Gastroesophageal sphincter (tissue), 4 donors: Measurements from ENCODE around the gene BCL2L13. TPM values are rescaled to one million over a fixed set of nuclear protein-coding genes. Genes with fewer than 3 reads are reported as not detected.

Experiments
- ATAC-seq: fragments of 150-250 bp; one replicate; pipeline ENCODE4 v1.9.1; 2016; ENCODE audit warnings: mild to moderate bottlenecking, moderate library complexity
- H3K27ac ChIP-seq, 4 donors: fragments of 200-600 bp; sonication (generic) in 3 of 4; 1 replicate in 3 of 4; 2 replicates in 1 of 4; pipeline ENCODE4 v1.5.1; 2016 to 2019
- H3K27me3 ChIP-seq: fragments of 200-600 bp; sonication (generic); one replicate; pipeline ENCODE4 v1.5.1; 2019
- H3K36me3 ChIP-seq, 2 donors: fragments of 200-600 bp; sonication (generic); one replicate each; pipeline ENCODE4 v1.5.1; 2019; ENCODE audit warnings: control low read depth in 1 of 2
- H3K4me1 ChIP-seq, 3 donors: fragments of 200-600 bp; sonication (generic); 1 replicate in 2 of 3; 2 replicates in 1 of 3; pipeline ENCODE4 v1.5.1; 2016 to 2019; ENCODE audit warnings: control low read depth in 2 of 3
- H3K4me3 ChIP-seq, 2 donors: fragments of 200-600 bp; sonication (generic); one replicate each; pipeline ENCODE4 v1.5.1; 2019; ENCODE audit warnings: mild to moderate bottlenecking in 1 of 2, moderate library complexity in 1 of 2
- H3K9me3 ChIP-seq, 3 donors: fragments of 200-600 bp; sonication (generic); one replicate each; pipeline ENCODE4 v1.5.1; 2017 to 2019; ENCODE audit warnings: control low read depth in 2 of 3
- EP300 ChIP-seq: sonication (generic); formaldehyde crosslinking; IDR thresholded peaks from one replicate; pipeline ENCODE4 v1.6.1; 2017; ENCODE audit warnings: antibody characterized with exemption, mild to moderate bottlenecking
- POLR2A ChIP-seq, 2 donors: fragments of 450-650 bp; IDR thresholded peaks; one replicate each; pipeline ENCODE4 v1.6.1; 2017; ENCODE audit warnings: antibody characterized with exemption in 2 of 2, mild to moderate bottlenecking in 2 of 2, moderate library complexity in 1 of 2
- POLR2AphosphoS5 ChIP-seq: sonication (generic); formaldehyde crosslinking; IDR thresholded peaks from one replicate; pipeline ENCODE4 v1.6.1; 2017; ENCODE audit warnings: antibody characterized with exemption
- WGBS, 2 donors: methylation state at CpG; one replicate each; pipeline ENCODE4 v1.1.5; 2018; ENCODE audit warnings: low coverage in 1 of 2; 5-methylcytosine and 5-hydroxymethylcytosine counted together
- total RNA-seq, 4 donors: library from RNA; depleted of rRNA; stranded (reverse); fragments of >200 nt; gene quantifications; one replicate each; pipeline ENCODE4 v1.1.0, GENCODE V29; 2016
- TF ChIP-seq, protein P1 (sequence below), 4 experiments: fragments of 200-600 bp in 2 of 4; fragments of 450-650 bp in 2 of 4; sonication (generic) in 1 of 4; IDR thresholded peaks; one replicate each; pipeline ENCODE4 v1.5.1; 2017 to 2019; ENCODE audit warnings: antibody characterized with exemption in 4 of 4, mild to moderate bottlenecking in 2 of 4, moderate library complexity in 2 of 4

Gene BCL2L13
- total RNA-seq, 4 donors from 2014 or later = 68.5 to 193 (median 131) TPM

DNA sequence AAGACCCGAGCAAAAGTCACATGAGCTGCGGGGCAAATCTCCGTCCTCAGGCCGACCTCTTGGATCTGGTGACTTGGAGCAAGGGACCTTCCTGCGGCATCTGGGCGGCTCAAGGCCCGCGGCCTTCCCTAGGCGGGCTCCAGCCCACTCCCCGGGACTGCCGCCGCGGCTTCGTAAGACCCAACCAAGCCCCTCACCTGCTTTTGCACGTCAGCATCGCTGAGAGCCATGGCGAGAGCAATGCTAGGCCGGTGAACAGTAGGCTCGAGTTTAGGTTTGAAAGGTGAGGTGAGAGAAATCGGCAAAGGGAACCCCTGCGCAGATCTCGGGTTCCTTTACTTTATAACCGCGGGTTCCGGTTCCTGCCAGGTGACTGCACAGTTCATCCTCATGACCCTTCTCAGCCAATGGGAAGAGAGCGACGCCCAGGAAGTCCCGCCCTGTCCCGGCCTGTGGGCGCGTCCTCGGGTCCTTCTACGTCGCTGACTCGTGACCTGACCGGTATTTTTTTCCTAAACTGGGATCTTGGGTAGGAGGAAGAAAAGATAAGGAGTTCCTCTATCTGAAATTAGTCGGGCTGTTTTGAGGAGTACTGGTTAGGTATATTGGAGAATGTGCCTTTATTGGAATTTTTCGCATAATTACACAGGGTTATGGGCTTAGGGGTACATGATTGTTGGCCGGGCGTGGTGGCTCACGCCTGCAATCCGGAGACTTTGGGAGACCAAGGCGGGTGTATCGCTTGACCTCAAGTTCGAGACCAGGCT lies 10.0 kb upstream of the BCL2L13 start, which contains the start of gene ATP6V1E1:
ATP6V1E1 (minus strand) TSS at position 344 of the 767 bp plus-strand sequence; CDS start at position 230, 114 bp downstream.
- Histone ChIP-seq H3K4me1 (peaks cover 0 to 39% (median 11%) of the 10 kb centered on the region in 3 donors), H3K36me3 (peaks cover 0 to 16% of the 10 kb centered on the region in 2 donors), H3K4me3 (peak within 1 kb of the TSS; percentile 76 to 96), H3K9me3 (no peaks in the 10 kb centered on the region), H3K27ac (peak within 1 kb of the TSS; percentile 88 to 96 (median 92)), H3K27me3 (no peaks in the 10 kb centered on the region)
- 0 to 1% methylated on average over 21 to 35 of the region's 45 CpGs for WGBS, 2 donors
- TF ChIP-seq POLR2A (IDR thresholded peaks at IDR 0.05) (peak; percentile 72 to 79), POLR2AphosphoS5 (peak; percentile 85), EP300 (no peak)
- ATAC-seq = peak; percentile 100

DNA sequence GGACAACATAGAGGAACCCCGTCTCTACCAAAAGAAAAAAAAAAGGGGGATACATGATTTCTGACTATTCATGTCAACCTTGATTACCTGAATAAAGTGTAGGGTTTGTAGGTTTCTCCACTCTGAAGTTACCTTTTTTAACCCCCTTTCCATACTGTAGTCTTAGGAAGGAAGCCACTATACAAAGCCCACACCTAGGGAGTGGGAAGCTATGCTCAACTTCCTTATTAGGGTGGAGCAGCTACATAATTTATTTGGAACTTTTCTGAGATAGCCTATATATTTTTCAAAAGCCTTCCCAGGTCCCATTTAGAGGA lies 9.4 kb upstream of the BCL2L13 start:
- Histone ChIP-seq H3K27me3 (no peaks in the 10 kb centered on the region), H3K27ac (peak overlapping the region; percentile 88 to 96 (median 92)), H3K4me1 (peaks cover 0 to 39% (median 11%) of the 10 kb centered on the region in 3 donors), H3K9me3 (no peaks in the 10 kb centered on the region), H3K4me3 (peak overlapping the region; percentile 76 to 96), H3K36me3 (peaks cover 0 to 13% of the 10 kb centered on the region in 2 donors)
- WGBS, 2 donors = 0% methylated on average over 1 of the region's 1 CpG
- no peak for TF ChIP-seq POLR2A (IDR thresholded peaks at IDR 0.05)
- TF ChIP-seq EP300 = no peak
- TF ChIP-seq POLR2AphosphoS5 = no peak
- ATAC-seq = no peak

DNA sequence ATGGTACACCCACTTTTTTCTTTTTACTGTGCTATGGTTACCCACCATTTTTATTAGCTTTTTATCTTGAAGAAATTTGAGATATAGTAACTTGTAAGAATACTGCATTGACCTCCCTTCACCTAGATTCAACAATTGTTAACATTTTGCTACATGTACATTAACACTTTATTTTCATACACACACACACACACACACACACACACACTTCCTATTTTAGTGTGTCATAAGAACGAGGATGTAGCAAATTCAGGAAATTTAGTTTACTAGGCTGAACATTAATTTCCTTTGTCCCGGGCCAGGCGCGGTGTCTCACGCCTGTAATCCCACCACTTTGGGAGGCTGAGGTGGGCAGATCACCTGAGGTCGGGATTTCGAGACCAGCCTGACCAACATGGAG lies 8.9 kb upstream of the BCL2L13 start:
- Histone ChIP-seq H3K36me3 (peaks cover 0 to 8% of the 10 kb centered on the region in 2 donors), H3K27ac (peak overlapping the region in 2 of 4 donors; percentile 91 to 94), H3K4me1 (peaks cover 0 to 37% (median 11%) of the 10 kb centered on the region in 3 donors), H3K9me3 (no peaks in the 10 kb centered on the region), H3K4me3 (no peak overlapping the region), H3K27me3 (no peaks in the 10 kb centered on the region)
- no peak for ATAC-seq
- no peak for TF ChIP-seq POLR2AphosphoS5
- TF ChIP-seq, protein P1, sequence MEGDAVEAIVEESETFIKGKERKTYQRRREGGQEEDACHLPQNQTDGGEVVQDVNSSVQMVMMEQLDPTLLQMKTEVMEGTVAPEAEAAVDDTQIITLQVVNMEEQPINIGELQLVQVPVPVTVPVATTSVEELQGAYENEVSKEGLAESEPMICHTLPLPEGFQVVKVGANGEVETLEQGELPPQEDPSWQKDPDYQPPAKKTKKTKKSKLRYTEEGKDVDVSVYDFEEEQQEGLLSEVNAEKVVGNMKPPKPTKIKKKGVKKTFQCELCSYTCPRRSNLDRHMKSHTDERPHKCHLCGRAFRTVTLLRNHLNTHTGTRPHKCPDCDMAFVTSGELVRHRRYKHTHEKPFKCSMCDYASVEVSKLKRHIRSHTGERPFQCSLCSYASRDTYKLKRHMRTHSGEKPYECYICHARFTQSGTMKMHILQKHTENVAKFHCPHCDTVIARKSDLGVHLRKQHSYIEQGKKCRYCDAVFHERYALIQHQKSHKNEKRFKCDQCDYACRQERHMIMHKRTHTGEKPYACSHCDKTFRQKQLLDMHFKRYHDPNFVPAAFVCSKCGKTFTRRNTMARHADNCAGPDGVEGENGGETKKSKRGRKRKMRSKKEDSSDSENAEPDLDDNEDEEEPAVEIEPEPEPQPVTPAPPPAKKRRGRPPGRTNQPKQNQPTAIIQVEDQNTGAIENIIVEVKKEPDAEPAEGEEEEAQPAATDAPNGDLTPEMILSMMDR (IDR thresholded peaks at IDR 0.05) = no peak
- no peak for TF ChIP-seq EP300
- TF ChIP-seq POLR2A (IDR thresholded peaks at IDR 0.05) = no peak
- WGBS, 2 donors = 60 to 83% methylated on average over 2 to 7 of the region's 7 CpGs

DNA sequence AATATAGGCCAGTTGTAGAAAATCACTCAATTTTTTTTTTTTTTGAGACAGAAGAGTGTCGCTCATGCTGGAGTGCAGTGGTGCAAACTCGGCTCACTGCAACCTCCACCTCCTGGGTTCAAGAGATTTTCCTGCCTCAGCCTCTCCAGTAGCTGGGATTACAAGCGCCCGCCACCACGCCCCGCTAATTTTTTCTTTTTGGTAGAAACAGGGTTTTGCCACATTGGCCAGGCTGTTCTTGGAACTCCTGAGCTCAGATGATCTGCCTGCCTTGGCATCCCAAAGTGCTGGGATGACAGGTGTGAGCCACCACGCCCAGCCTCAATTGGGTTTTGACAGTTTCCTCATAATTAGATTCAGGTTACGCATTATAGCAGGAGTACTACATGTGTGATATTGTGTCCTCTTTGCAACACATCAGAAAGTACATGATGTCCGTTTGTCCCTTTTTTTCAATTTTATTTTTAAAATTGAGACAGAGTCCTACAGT lies 7.4 kb upstream of the BCL2L13 start:
- Histone ChIP-seq H3K4me1 (peaks cover 0 to 25% (median 11%) of the 10 kb centered on the region in 3 donors), H3K9me3 (no peaks in the 10 kb centered on the region), H3K36me3 (peaks cover 0 to 7% of the 10 kb centered on the region in 2 donors), H3K4me3 (no peak overlapping the region), H3K27me3 (no peaks in the 10 kb centered on the region), H3K27ac (no peak overlapping the region)
- TF ChIP-seq EP300 (no peak), POLR2AphosphoS5 (no peak), POLR2A (IDR thresholded peaks at IDR 0.05) (no peak)
- TF ChIP-seq, protein P1 (IDR thresholded peaks at IDR 0.05) = no peak
- no peak for ATAC-seq
- 89% methylated on average over 5 of the region's 9 CpGs; no CpG with 5 or more reads in 1 of the 2 donors for WGBS, 2 donors

DNA sequence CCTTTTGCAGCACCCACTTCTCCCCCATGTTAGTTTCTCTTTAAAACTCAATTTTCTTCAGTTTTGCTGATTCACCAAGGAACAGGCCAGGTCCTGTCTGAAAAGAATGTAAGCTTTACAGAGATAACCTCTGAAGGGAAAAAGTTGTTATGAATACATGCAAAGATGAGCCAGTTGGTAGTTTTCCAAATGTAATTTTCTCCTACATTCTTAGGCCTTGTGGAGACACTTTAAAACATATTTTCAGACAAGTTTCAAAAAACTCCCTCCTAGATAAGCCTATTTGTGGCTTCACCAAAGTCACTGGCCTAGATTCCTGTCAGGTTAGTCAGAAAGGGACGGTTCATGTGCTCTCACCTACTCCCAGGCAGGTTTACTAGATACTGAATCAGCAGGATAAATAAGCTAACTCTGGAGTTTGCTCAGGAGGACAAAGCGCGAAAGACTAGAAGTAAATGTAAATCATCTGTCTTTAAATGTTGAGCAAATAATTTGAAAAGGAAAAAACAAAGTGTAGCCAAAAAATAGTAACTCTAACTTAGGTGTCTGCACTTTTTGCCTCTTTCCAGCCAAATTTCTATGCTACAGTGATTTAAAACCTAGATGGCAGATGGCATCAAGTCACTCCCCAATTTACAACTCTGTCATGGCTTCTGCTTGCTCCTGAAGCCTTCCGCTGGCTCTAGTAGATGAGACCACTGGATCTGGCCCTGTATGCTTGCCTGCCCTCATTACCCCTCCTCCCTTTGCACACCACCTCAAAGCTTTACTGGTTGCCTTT lies 5.2 kb upstream of the BCL2L13 start:
- TF ChIP-seq EP300 (no peak), POLR2A (IDR thresholded peaks at IDR 0.05) (no peak), POLR2AphosphoS5 (no peak)
- TF ChIP-seq, protein P1 (IDR thresholded peaks at IDR 0.05) = no peak
- H3K9me3 ChIP-seq = no peaks in the 10 kb centered on the region
- peaks cover 0 to 15% (median 0%) of the 10 kb centered on the region in 3 donors for H3K4me1 ChIP-seq
- 50 to 69% methylated on average over 4 of the region's 4 CpGs for WGBS, 2 donors
- peak overlapping the region in 2 of 4 donors; percentile 2 to 20 for H3K27ac ChIP-seq
- no peak for ATAC-seq
- no peaks in the 10 kb centered on the region for H3K36me3 ChIP-seq
- H3K27me3 ChIP-seq = no peaks in the 10 kb centered on the region
- no peak overlapping the region for H3K4me3 ChIP-seq
